GM23338 (cell line): ENCODE data around the gene AQP4.

Experiments used
- CREB1 ChIP-seq: fragments of 250-450 bp; sonication (Bioruptor Pico); IDR thresholded peaks from 2 replicates; pipeline ENCODE4 v1.5.0; 2020; ENCODE audit warnings: low read depth, mild to moderate bottlenecking, moderate library complexity
- CTCF ChIP-seq, 2 experiments: fragments of 200-600 bp in 1 of 2; sonication (generic) in 1 of 2; conservative IDR thresholded peaks; 2 replicates each; pipeline versions ENCODE4 v1.5.1 to v1.6.1; 2016 to 2017; ENCODE audit warnings: antibody characterized with exemption in 2 of 2, low read depth in 2 of 2, mild to moderate bottlenecking in 2 of 2, moderate library complexity in 1 of 2
- ETS1 ChIP-seq: IDR thresholded peaks from 2 replicates; pipeline ENCODE4 v1.6.1; 2016; ENCODE audit warnings: antibody characterized with exemption
- EZH2 ChIP-seq: fragments of 200-600 bp; sonication (generic); IDR thresholded peaks from one replicate; pipeline ENCODE4 v1.8.0; 2017; ENCODE audit warnings: antibody characterized with exemption, mild to moderate bottlenecking, low read depth; ENCODE audit not compliant: unreplicated experiment
- EZH2phosphoT487 ChIP-seq: fragments of 200-600 bp; sonication (generic); IDR thresholded peaks from one replicate; pipeline ENCODE4 v1.8.1; 2018; ENCODE audit warnings: antibody characterized with exemption; ENCODE audit not compliant: unreplicated experiment
- JUNB ChIP-seq: IDR thresholded peaks from one replicate; pipeline ENCODE4 v1.6.1; 2016; ENCODE audit warnings: antibody characterized with exemption; ENCODE audit not compliant: unreplicated experiment
- NANOG ChIP-seq: IDR thresholded peaks from 2 replicates; pipeline ENCODE4 v1.6.1; 2016; ENCODE audit warnings: antibody characterized with exemption, borderline replicate concordance
- POLR2AphosphoS5 ChIP-seq: IDR thresholded peaks from 2 replicates; pipeline ENCODE4 v1.6.1; 2016; ENCODE audit warnings: antibody characterized with exemption, low read depth
- REST ChIP-seq: IDR thresholded peaks from one replicate; pipeline ENCODE4 v1.6.1; 2018; ENCODE audit warnings: antibody characterized with exemption; ENCODE audit not compliant: unreplicated experiment
- STAT1 ChIP-seq: IDR thresholded peaks from one replicate; pipeline ENCODE4 v1.6.1; 2016; ENCODE audit warnings: antibody characterized with exemption; ENCODE audit not compliant: unreplicated experiment
- ZNF114 ChIP-seq: fragments of 250-450 bp; sonication (Bioruptor Pico); IDR thresholded peaks from 2 replicates; pipeline ENCODE4 v1.5.0; 2020; ENCODE audit warnings: mild to moderate bottlenecking, moderate library complexity
- ZNF331 ChIP-seq: fragments of 250-450 bp; sonication (Bioruptor Pico); IDR thresholded peaks from 2 replicates; pipeline ENCODE4 v1.5.0; 2020; ENCODE audit warnings: low read depth, mild to moderate bottlenecking, moderate library complexity

GRCh38 chr18:26869640-26870039 is 4.1 kb upstream of the AQP4 start:
- TF ChIP-seq EZH2 (no peak), ETS1 (no peak), CTCF (conservative IDR thresholded peaks at IDR 0.05; ENCODE audit: low read depth in 2 of 2) (no peak), POLR2AphosphoS5 (no peak), EZH2phosphoT487 (no peak), REST (no peak), NANOG (no peak), JUNB (no peak), STAT1 (no peak), CREB1 (CRISPR knock-in tag) (no peak), ZNF114 (no peak), ZNF331 (CRISPR knock-in tag) (no peak)
